Tibial nerve (tissue), 4 donors: ENCODE data around the gene PTGR3. TPM values are rescaled to one million over a fixed set of nuclear protein-coding genes. Genes with fewer than 3 reads are reported as not detected.

Source experiments
- DNase-seq, 2 donors: peaks; one replicate each; pipeline ENCODE4 v3.0.0-alpha.2; 2019; ENCODE audit warnings: low spot score in 2 of 2
- H3K27ac ChIP-seq, 4 donors: fragments of 200-600 bp; sonication (generic) in 3 of 4; one replicate each; pipeline ENCODE4 v1.5.1; 2017 to 2019; ENCODE audit warnings: mild to moderate bottlenecking in 1 of 4
- H3K27me3 ChIP-seq, 2 donors: fragments of 200-600 bp; sonication (generic) in 1 of 2; one replicate each; pipeline versions ENCODE4 v1.5.1 to v1.6.0; 2017 to 2019
- H3K36me3 ChIP-seq, 3 donors: fragments of 200-600 bp; sonication (generic); one replicate each; pipeline ENCODE4 v1.5.1; 2018 to 2019
- H3K4me1 ChIP-seq, 4 donors: fragments of 200-600 bp; sonication (generic) in 3 of 4; one replicate each; pipeline ENCODE4 v1.5.1; 2017 to 2019
- H3K4me3 ChIP-seq, 4 donors: fragments of 200-600 bp; sonication (generic) in 3 of 4; one replicate each; pipeline ENCODE4 v1.5.1; 2017 to 2019; ENCODE audit warnings: mild to moderate bottlenecking in 1 of 4, moderate library complexity in 1 of 4
- H3K9me3 ChIP-seq, 4 donors: fragments of 200-600 bp; sonication (generic) in 3 of 4; one replicate each; pipeline ENCODE4 v1.5.1; 2017 to 2019
- EP300 ChIP-seq, 2 donors: sonication (generic); formaldehyde crosslinking; IDR thresholded peaks; one replicate each; pipeline ENCODE4 v1.6.1; 2017; ENCODE audit warnings: antibody characterized with exemption in 2 of 2, mild to moderate bottlenecking in 1 of 2
- POLR2A ChIP-seq, 2 donors: fragments of 450-650 bp; IDR thresholded peaks; one replicate each; pipeline ENCODE4 v1.6.1; 2017; ENCODE audit warnings: antibody characterized with exemption in 2 of 2, mild to moderate bottlenecking in 2 of 2, moderate library complexity in 2 of 2
- WGBS, 2 donors: methylation state at CpG; one replicate each; pipeline ENCODE4 v1.1.5; 2018; 5-methylcytosine and 5-hydroxymethylcytosine counted together
- total RNA-seq, 4 donors: library from RNA; depleted of rRNA; stranded (reverse); fragments of >200 nt; gene quantifications; one replicate each; pipeline ENCODE4 v1.1.0, GENCODE V29; 2016
- TF ChIP-seq, protein P1 (sequence below), 5 experiments: fragments of 200-600 bp in 3 of 5; fragments of 450-650 bp in 2 of 5; sonication (generic) in 3 of 5; IDR thresholded peaks; one replicate each; pipeline ENCODE4 v1.5.1; 2016 to 2019; ENCODE audit warnings: antibody characterized with exemption in 5 of 5, mild to moderate bottlenecking in 3 of 5, moderate library complexity in 2 of 5

Gene PTGR3
- total RNA-seq, 4 donors from 2014 or later, result 12.7 to 35.9 (median 24.5) TPM

DNA sequence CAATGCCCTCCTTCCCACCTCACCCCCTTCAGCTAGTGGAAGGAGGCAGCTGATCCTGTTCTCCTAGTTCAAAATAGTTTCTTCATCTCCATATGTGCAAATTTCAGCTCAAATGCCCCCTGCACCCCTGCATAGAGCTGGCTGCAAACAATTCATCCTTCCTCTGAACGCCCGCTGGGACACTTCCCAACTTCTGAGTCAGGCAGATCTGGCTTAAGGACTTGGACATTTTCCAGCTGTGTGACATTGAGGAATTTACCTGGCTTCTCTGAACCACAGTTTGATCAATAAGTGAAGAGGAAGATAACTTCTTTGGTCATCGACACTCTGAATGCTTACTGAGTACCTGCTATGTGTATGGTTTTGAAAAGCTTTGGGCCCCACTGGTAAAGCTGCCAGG, 23.5 kb downstream of the PTGR3 start:
- DNase-seq, result no peak
- H3K36me3 ChIP-seq, result peaks cover 0 to 8% (median 0%) of the 10 kb centered on the region in 3 donors
- H3K4me3 ChIP-seq, result no peak overlapping the region
- TF ChIP-seq POLR2A (IDR thresholded peaks at IDR 0.05), result no peak
- no peaks in the 10 kb centered on the region for H3K4me1 ChIP-seq
- H3K27me3 ChIP-seq, result no peaks in the 10 kb centered on the region
- WGBS, 2 donors, result 88 to 95% methylated on average over 3 of the region's 3 CpGs
- no peak overlapping the region for H3K27ac ChIP-seq
- H3K9me3 ChIP-seq, result peaks cover 0 to 18% (median 0%) of the 10 kb centered on the region in 4 donors

GRCh38 chr18:75183973-75184493, 24.9 kb downstream of the PTGR3 start:
- H3K9me3 ChIP-seq, result peaks cover 0 to 20% (median 0%) of the 10 kb centered on the region in 4 donors
- no peaks in the 10 kb centered on the region for H3K36me3 ChIP-seq
- H3K4me3 ChIP-seq, result no peak overlapping the region
- 85 to 92% methylated on average over 13 to 14 of the region's 14 CpGs for WGBS, 2 donors
- no peak overlapping the region for H3K27ac ChIP-seq
- TF ChIP-seq, protein P1, sequence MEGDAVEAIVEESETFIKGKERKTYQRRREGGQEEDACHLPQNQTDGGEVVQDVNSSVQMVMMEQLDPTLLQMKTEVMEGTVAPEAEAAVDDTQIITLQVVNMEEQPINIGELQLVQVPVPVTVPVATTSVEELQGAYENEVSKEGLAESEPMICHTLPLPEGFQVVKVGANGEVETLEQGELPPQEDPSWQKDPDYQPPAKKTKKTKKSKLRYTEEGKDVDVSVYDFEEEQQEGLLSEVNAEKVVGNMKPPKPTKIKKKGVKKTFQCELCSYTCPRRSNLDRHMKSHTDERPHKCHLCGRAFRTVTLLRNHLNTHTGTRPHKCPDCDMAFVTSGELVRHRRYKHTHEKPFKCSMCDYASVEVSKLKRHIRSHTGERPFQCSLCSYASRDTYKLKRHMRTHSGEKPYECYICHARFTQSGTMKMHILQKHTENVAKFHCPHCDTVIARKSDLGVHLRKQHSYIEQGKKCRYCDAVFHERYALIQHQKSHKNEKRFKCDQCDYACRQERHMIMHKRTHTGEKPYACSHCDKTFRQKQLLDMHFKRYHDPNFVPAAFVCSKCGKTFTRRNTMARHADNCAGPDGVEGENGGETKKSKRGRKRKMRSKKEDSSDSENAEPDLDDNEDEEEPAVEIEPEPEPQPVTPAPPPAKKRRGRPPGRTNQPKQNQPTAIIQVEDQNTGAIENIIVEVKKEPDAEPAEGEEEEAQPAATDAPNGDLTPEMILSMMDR (IDR thresholded peaks at IDR 0.05), result no peak
- TF ChIP-seq POLR2A (IDR thresholded peaks at IDR 0.05) (no peak), EP300 (IDR thresholded peaks at IDR 0.05) (no peak)
- no peaks in the 10 kb centered on the region for H3K4me1 ChIP-seq
- no peaks in the 10 kb centered on the region for H3K27me3 ChIP-seq
- no peak for DNase-seq

GRCh38 chr18:75183524-75183923, 25.4 kb downstream of the PTGR3 start:
- Histone ChIP-seq H3K36me3 (no peaks in the 10 kb centered on the region), H3K27ac (no peak overlapping the region), H3K4me3 (no peak overlapping the region), H3K4me1 (no peaks in the 10 kb centered on the region), H3K9me3 (peaks cover 0 to 20% (median 0%) of the 10 kb centered on the region in 4 donors), H3K27me3 (no peaks in the 10 kb centered on the region)
- WGBS, 2 donors, result 74 to 78% methylated on average over 5 of the region's 5 CpGs
- no peak for DNase-seq
- TF ChIP-seq POLR2A (IDR thresholded peaks at IDR 0.05) (no peak), EP300 (IDR thresholded peaks at IDR 0.05) (no peak)
- TF ChIP-seq, protein P1 (IDR thresholded peaks at IDR 0.05), result no peak

- H3K4me3 ChIP-seq, result no peak overlapping the region
- no peak overlapping the region for H3K27ac ChIP-seq
- H3K27me3 ChIP-seq, result no peaks in the 10 kb centered on the region
- no peak for TF ChIP-seq EP300 (IDR thresholded peaks at IDR 0.05)
- no peak for TF ChIP-seq POLR2A (IDR thresholded peaks at IDR 0.05)
- TF ChIP-seq, protein P1 (IDR thresholded peaks at IDR 0.05), result no peak
- H3K9me3 ChIP-seq, result peaks cover 0 to 20% (median 0%) of the 10 kb centered on the region in 4 donors
- DNase-seq, result no peak
- 80 to 83% methylated on average over 13 of the region's 13 CpGs for WGBS, 2 donors
- H3K36me3 ChIP-seq, result no peaks in the 10 kb centered on the region
- H3K4me1 ChIP-seq, result no peaks in the 10 kb centered on the region
Observed at GRCh38 chr18:75179819-75180600, 28.9 kb downstream of the PTGR3 start.

DNA sequence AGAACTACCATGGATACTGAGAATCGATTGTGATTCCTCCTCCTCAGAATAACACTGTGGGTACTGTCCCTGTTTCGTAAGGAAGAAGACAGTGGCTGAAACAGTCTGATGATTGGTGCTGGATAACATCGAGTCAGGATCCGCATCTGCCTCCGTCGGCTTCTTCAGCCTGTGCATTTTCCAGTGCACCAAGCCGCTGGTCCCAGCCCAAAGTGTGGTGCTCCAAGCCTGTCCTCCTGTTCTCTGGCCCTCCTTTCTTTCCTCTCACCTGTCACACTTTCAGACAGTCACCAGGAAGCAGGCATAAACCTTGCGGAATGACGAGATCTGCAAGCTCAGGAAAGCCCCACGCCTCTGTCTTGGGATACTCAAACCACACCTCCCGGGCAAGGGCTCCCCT, 30.6 kb downstream of the PTGR3 start:
- Histone ChIP-seq H3K4me1 (no peaks in the 10 kb centered on the region), H3K27ac (no peak overlapping the region), H3K9me3 (peaks cover 0 to 17% (median 0%) of the 10 kb centered on the region in 4 donors), H3K4me3 (no peak overlapping the region), H3K27me3 (no peaks in the 10 kb centered on the region), H3K36me3 (no peaks in the 10 kb centered on the region)
- WGBS, 2 donors, result 73 to 86% methylated on average over 11 of the region's 11 CpGs
- DNase-seq, result no peak
- TF ChIP-seq, protein P1 (IDR thresholded peaks at IDR 0.05), result no peak
- no peak for TF ChIP-seq EP300 (IDR thresholded peaks at IDR 0.05)
- TF ChIP-seq POLR2A (IDR thresholded peaks at IDR 0.05), result no peak
